Erythroblast (primary cell): ENCODE measurements around the gene ITK.

Experiments used
- GATA1 ChIP-seq: IDR thresholded peaks from 2 replicates; pipeline ENCODE4 v1.6.1; 2011; ENCODE audit warnings: low read depth, mild to moderate bottlenecking, control low read depth, low read length, moderate library complexity
- POLR2A ChIP-seq: IDR thresholded peaks from 2 replicates; pipeline ENCODE4 v1.6.1; 2011; ENCODE audit warnings: mild to moderate bottlenecking, low read length

DNA sequence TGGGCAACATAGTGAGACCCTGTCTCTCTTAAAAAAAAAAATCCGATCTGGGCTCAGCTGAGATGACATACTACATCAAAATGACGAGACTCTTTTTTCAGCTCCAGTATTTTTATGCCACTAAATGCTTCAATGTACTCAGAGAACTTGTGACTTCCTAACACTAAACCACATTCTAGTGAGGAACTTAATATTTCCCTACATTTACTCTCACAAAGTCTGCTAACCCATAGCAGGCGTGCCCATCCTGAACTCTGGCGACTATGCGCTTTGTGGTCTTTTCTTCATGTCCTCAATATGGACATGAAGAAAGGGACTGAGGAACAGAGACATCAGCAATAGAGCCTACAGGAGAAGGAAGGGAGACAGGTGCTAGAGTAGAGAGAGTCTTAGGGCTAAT, 41.3 kb downstream of the ITK start:
- TF ChIP-seq POLR2A = no peak
- TF ChIP-seq GATA1 = no peak
